NCI-H510A (cell line): ENCODE results near the gene ZFHX3.
A peak's percentile ranks its signal among the peaks of the same experiment; 100 is the strongest.

ENCODE experiments used
- DNase-seq: peaks from one replicate; lab custom pipeline; 2025; lab: John Stamatoyannopoulos, UW

Gene ZFHX3

DNA sequence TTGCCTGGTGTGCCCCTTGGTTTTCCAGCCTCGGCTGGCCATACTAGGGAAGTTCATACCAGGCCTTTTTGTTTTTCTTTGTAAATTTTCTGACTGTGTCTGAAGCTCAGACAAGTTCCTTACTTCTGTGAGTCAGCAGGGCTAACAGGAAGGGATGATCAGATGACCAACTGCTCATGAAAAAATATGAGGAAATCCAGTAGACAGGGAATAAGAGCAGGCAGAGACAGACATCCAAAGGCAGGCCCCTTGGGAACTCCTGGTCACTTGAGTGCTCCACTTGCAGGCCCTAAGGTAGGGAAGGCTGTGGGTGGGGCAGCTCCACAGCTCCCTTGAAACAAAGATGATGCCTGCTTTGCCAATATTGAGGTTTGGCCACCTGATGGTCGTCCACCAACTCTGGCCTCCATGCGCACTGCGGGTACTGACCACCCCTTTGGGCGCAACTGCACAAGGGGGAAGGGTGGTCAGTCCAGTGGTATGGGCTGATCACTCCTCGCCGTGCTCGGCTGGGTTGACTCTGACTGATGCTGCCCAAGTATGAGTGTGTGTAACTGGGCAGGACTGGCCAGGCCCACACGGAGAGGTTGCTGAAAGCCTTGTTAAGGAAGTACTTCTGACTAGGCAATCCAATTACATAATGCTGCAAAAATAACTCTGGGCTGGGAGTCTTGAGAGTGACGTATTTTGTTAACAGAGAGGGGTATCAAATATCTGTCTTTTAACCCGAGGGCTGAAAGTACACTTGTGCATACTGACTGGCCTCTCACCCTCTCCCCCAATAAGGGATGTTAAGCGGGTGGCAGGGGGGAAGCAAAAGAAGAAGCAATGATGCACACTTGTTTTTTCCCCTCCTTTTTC lies 20.8 kb upstream of the ZFHX3 start:
- DNase-seq = peak; percentile 76

DNA sequence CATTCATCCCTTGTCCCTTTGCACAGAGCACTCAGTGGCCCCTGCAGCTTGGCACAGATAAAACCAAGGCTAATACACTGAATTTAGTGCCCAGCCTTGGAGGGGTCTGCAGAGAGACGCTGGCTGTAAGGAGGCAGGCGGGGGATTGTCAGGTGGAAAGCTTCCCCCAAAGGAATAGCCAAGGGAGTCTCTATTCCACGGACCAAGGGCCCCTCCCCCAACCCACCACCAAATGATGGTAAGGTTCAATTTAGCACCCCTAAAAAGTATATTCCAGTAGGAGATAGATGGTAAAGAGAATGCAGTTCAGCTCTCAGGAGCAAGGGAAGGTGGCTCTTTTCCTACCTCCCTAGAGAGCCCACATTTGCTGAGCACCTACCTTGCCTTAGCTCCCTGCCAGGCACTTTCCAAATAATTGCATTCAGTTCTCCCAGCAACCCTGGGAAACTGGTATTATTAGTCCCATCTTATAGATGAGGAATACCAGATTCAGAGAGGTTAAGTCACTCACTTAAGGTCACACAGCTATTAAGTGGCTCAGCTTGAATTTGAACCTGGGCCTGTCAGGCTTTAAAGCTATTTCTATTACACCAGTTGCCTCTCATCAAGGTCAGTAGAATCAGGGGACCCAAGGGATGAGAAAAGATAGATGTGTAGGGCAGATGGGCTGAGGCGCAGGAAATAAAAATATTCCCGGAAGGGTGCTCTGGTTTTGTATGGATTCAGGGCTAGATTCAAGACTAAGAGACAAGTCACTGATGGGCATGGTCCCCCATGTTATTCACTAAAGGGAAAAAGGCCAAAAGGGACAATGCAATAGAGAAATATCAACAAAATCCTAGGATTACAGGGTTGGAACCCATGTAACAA lies 20.0 kb upstream of the ZFHX3 start:
- no peak for DNase-seq

DNA sequence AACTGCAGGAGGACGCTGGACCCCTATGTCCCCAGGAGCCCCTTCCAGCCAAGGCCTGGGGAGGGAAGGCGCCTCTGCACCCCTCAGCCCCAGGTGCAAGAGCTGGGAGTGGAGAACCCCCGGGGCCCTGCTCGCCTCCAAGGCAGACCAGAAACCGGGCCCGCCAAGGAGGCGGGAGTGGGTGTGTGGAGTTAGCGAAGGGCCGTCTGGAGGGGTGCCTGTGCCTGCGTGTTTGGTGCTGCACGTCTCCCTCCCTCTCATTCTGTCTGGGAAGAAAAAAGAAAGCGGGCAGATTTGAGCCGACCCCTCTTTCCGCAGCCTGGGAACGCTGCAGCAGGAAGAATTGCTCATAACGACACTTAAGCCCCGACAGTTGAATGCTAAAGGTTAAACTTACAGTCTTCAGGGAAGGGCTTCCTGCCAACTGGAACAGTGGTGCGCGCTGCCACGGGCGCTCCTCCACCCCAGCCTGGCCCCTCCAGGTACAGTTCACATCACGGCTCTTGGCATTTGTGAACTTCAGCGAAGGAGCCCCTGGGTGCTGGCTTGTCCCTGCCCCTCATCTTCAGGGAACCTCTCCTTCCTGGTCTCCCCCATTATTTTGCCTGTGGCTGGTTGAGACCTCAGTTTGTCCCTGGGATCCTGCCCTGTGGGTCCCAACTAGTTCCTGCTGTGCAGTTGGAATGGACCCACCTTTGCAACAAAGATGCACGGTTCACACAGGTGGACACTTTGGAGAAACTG lies 19.2 kb upstream of the ZFHX3 start:
- no peak for DNase-seq

DNA sequence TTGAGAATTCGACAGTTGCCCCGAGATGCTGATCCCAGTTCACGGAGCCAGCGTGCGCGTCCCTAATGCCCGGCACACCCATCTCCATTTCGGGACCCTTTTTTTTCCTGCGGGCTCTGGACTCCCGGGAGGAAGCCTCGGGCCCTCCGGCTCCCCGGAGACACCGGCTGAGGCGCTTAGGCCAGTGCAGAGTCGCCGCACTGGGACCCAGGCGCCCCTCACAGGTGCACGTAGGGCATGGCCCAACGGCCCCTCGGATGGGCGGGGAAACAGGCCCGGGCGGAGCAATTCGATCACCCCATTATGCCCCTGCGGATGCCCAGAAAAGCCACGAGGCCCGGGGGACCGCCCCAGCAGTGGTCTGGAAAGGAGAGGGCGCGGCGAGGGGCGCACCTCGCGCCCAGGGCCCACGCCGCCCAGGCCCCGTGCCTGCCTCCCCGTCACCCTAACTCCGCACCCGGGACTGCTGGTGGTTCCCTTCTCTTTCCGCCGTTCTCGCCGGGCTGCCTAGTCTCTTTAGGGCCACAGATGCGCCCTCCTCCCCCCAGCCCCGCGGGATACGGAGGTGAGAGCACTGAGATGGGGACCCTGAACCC lies 18.5 kb upstream of the ZFHX3 start:
- DNase-seq = no peak

DNA sequence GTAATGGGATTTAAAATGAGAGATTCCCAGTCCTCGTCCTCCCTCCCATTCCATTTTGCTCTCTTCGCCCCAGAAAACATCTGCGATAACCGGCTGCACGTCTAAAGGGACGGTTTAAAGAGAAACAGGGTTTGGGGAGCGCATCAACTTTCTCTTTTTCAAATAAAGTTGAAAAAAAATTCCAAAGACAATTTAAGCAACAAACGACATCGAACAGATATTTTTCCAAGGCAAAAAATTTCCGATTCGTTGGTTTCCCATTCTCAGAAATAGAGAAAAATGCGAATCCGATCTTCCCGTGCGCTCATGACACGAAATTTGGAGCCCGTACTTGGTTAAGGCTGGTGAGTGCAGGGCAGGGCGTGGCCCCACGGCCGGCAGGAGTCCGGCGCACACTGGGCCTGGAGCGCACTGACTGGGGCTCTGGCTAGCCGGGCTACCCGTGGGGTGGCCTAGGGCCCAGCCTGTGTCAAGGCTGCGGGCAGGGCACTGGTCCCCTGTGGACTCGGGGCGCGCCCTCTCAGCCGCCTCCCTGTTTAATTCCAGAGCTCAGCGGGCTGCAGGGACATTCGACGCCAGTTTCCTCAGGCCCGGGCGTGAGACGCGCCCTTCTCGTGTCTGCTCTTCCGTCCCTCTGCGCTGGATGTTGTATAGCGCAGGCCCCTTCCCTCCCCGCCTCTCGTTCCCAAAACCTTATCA lies 17.9 kb upstream of the ZFHX3 start:
- DNase-seq = no peak

DNA sequence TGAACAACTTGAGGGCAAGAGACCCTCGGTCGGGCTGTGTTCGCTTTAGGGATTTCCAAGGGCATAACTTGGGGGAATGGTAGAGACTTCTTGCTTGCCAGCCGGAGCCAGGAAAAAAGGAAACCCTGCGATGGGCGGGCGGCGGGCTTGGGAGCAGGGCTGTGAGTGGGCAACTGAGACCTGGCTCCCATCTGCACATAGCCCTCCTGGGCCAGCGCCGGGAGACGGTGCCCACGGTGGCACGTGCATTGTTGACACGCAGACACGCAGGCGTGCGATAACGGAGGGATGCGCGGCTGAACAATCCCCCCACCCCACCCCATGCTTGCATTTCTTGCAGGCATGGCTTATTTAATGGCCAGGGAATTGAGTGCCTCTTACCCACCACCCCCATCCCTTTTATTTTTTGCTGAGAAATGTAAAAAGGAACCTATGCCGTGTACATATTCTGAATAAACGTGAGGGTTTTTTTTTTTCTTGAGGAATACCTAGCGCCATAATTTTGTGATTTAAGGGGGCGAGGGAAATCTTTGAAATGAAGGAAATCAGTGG lies 17.1 kb upstream of the ZFHX3 start:
- no peak for DNase-seq

DNA sequence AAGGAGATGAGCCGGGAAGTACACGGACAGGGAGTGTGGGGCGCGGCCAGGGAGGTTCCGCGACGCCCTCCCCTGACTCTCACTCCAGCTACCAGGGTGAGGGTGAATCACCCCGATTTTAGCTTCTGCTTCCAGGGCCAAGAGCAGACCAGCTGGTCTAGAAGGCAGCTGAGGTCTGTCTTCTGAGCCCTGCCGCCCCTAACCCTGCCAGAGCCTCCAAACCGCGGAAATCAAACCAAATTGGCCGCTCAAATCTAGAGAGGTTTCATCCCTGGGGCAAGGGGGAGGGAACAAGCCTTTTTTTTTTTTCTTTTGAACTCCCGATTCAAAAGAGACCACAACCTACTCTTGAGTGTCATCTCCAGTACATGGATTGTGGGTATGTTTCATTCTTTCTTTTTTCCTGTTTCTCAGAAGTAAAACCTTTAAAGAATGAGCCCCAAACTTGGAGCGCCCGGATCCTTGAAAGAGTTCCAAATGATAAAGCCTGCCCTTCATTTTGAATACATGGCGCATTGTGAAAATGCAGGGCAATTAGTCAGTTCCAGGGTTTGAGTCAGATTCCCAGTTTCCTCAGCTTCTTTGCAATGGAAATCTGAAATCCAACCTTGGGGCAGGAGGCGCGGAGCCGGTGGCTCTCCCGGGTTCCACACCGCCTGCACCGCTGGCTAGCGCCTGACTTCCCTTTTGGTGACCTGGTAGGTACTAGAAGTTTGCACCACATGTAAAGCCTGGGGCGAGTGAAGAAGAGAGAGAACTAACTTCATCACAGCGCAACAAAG lies 16.5 kb upstream of the ZFHX3 start:
- DNase-seq = no peak

DNA sequence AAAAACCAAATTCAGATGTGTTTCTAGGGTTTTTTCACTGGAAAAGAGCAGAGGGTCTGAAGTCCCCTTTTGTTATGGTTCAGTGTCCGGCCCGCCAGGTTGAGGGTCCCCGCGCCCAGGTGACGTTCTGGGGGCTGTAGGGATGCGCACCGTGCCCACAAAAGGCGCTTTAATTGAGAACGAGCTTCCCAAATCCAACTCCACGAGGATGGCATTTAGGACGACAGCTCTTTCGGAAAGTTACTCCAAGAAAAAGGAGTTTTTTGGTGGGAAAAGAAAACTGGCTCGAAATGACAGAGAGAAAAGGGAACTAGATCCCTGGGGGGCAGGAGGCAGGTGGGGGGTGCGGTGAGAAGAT lies 15.9 kb upstream of the ZFHX3 start:
- DNase-seq = no peak

DNA sequence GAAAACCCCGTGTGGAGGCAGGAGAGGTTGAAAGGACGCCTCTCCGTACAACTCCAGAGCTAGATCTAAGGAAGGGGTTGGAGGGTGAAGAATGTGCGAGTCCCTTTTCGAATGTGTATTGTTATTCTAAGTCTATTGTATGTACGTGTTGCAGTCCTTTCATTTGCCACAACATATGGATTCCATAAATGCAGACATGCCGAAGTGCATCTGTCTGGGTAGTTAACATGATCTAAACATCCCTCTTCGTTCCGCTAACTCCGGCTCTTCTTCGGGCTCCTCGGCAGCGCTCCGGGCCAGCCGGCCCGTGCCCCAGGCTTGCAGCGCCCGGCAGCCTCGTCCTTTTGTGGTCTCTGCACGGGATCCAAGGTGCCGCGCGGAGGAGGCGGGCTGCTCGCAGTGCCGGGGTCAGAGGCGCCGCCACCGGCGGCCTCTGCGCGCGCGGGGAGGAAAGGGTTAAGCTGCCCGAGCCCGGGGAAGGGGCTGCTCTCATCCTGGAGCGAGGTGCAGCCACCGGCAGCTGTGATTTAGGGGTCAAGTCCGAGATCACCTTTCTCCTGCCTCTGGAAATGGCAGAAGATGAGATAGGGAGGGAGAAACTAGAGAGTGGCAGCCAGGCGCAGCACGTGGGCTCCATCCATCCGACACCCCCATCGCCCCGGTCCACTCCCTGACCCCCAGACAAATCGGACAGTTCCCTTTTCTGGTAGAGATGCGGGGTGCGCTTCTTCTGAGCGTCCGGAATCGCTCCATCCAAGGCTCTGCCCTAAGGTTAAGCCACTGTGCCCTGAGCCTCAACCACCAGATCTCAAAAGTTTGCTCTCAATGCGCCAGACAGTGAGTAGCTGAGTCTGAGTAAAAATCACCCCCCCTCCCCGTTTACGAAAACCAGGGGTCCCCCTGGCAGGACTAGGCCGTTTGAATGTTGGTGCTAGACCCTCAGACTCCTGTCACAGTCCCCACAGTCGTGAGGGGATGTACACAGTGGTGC lies 15.1 kb upstream of the ZFHX3 start:
- no peak for DNase-seq

DNA sequence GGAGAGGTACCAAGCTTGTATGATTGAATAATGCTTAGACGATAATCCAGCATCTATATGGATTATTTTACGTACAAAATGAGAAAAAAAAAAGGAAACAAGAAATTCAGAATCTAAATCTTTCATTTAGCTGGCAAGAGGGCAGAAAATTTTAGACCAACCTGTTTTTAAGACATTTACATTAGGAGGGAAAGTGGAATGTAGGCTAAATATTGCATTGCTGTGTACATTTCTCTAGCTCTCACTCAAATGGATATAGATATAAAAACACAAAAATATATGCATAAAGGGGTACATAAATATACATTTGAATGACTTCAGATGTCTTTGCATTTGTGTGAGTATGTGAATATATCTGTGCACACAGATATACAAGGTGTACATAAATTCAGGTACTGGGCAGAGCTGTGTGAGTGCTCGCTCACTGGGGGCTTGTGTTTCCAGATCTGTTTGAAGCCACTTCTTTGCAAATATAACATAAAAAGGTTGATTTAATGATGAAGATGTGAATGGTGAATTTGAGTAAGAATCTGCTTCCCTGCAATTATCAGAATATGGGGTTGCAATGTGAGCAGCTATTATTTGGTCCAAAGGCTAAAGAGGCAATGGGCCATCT lies 14.2 kb upstream of the ZFHX3 start:
- no peak for DNase-seq

DNA sequence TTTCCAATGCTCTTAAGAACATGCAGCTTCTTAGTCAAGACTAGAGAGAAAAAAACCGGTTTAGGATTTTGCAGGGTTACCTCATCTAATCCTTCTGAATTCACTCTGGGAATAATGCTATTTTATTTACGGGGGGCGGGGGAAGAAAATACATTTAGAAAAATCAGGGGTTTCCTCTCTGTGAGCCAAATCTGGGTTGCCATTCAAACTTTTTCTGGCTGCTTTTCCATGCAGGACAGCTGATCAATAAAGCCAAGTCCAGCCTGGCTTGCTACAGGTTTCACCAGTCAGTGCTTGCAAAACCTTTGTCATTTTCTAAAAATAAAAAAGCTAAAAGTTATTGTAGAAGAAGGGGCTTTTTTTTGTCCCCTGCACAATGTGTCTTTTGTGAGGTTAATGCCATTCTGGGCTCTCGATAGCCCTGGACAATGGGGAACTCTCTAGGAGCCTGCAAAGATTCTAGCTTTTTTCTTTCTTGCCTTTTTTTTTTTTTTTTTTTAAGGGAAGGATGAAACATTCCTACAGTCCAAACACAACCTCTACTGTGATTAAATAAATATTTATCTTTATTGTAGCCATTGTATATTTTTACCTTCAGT lies 13.1 kb upstream of the ZFHX3 start:
- DNase-seq = no peak

DNA sequence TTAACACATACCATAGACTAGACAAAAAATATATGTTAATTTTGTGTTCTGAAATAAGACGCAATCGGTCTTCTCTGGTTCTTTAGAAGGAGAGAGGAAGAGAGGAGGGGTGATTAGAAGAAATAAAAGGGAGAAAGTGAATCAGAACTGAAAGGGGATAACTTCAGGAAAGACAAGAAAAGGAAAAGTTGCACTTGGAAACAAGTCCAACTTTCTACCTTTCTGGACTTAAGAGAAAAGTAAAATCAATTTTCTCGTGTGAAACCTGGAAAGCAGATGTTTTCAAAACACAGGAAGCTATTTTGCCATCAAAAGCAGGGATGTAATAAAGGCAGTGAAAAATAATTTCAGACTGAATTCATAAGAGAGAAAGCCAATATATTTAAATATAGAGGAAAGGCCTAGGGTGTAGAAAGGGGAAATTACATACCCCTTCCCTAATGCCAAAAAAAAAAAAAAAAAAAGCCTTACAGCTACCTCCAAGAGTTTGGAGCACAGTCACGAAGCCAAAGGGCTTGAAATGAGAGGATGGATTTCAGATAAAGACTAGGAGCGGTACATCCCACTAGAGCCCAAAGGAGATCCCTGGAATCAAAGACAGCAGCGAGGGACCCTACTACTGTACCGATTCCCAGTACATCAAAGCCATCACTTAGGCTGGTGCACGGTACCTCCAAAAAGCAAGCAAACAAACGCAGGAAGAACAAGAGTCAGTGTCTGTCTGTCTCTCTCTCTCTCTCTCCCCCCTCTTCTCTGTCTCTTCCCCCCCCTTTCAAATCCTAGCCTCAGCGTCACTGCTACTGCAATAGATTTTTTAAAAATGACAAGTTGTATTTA lies 12.1 kb upstream of the ZFHX3 start:
- DNase-seq = no peak

DNA sequence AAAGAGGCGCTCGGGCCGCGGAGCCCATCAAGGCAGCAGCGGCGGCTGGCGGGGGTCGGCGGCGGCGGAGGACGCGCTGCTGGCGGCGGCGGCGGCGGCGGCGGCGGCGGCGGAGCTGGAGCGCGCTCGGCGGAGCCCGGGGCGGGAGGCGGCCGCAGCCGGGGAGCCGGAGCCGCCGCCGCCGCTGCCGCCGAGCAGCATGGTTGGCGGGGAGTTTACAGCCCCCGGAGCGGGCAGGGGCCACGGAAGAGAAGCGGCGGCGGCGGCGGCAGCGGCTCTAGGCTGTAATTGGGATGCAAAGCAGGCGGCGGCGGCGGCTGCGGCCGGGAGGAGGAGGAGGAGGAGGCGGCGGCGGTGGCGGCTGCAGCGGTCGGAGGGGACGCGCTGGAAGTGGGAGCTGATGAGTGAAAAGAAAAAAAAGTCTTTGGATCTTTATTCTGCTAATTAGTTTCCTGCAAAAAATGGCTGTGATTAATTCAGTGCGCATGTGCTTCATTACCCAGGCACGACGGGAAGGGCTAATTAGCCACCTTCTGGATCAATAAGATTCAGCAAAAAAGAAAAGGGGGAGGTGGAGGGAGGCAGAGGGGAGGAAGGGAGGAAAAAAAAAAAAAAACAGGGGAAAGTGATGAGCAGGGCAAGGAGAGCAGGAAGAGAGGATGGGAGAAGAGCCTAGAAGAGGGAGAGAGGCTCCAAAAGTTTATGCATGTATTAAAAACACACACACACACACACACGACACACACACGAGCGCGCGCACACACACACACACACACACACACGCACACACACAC lies 10.9 kb upstream of the ZFHX3 start:
- DNase-seq = no peak

DNA sequence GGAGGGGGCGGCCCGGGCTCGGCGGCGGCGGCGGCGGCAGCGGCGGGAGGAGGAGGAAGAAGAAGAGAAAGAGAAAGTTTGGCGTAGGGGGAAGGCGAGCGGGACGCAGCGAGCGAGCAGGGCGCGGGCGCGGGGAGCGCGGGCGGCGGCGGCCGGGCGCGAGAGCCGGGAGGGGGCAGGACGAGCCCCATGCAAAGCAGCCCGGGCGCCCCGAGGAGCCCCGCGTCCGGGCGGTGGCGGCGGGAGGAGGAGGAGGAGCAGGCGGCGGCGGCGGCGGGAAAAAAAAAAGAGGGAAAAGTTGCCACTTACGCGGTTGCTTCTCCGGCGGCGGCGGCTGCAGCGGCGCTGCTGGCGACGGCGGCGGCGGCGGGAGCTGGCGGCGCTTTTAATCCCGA lies 10.3 kb upstream of the ZFHX3 start:
- no peak for DNase-seq

DNA sequence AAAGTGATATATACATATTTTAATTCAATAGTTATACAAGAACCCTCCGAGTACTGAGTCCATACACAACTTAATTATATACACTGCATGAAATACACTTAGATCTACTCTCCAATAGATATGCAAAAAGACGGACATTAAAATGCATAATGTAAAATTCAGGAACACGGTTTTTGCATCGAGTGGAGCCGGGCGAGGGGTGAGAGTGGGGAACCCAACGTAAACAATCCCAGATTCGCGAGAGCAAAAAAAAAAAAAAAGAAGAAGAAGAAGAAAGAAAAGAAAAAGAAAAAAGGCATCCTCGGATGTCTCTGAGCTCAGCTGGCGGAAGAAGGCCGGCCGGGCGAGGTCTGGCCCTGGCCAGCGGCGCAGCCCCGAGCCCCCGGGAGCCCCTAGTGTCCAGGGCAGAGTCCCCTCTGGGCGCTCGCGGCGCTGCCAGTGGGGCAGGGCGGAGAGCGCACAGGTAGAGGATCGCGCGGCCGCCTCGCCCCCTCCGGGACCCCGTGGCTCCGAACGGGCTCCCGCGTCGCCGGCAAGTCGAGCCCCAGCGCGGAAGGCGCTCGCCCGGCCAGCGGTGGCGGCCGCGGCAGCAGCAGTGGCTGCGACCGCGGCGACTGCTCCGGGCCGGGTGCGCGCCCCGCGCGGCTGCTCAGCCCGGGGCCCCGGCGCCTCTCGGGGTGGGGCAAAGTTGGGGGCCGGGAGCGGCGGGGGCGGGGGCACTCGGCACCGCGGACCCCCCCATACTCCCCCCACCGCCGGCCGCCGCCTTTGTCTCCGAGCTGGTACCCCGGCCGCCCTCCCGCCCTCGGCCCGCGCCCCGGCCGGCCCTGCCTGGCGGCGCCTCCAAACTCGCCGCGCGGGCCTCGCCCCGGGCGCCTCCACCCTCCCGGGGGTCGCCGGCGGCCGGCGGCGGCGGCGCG lies 9.6 kb upstream of the ZFHX3 start:
- DNase-seq = no peak

DNA sequence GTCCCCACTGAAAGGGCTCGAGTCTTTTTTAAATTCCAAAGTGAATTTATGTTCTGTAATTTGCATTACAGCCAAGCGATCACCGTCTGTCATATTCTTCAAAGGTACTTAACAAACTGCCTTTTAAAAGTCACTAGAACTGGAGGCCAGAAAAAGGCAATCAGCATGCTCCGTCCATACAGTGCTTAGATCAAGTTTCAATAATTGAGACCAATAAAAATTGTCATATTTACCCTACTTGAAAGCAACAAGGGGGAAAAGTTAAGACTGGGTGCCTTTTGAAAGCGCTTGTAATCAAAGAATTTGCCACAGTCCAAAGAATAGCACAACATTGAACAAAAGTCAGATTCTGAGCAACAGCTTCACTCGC lies 9.0 kb upstream of the ZFHX3 start:
- DNase-seq = no peak
